ENCODE results near the gene SYT1.

SYT1 gene

GRCh38 chr12:79373896-79374499 is 509.4 kb downstream of the SYT1 start:
- TF ChIP-seq GATA3 (IDR thresholded peaks at IDR 0.05; ENCODE audit: low read depth, low read length), result no peak
- no peak for TF ChIP-seq GATA2 (IDR thresholded peaks at IDR 0.05; ENCODE audit: low read depth, low read length)

GRCh38 chr12:79374545-79374944 is 510.0 kb downstream of the SYT1 start:
- TF ChIP-seq GATA3 (IDR thresholded peaks at IDR 0.05; ENCODE audit: low read depth, low read length) (no peak), GATA2 (IDR thresholded peaks at IDR 0.05; ENCODE audit: low read depth, low read length) (no peak)

GRCh38 chr12:79375050-79375449 is 510.5 kb downstream of the SYT1 start:
- TF ChIP-seq GATA3 (IDR thresholded peaks at IDR 0.05; ENCODE audit: low read depth, low read length) (no peak), GATA2 (IDR thresholded peaks at IDR 0.05; ENCODE audit: low read depth, low read length) (no peak)

- no peak for TF ChIP-seq GATA2 (IDR thresholded peaks at IDR 0.05; ENCODE audit: low read depth, low read length)
- TF ChIP-seq GATA3 (IDR thresholded peaks at IDR 0.05; ENCODE audit: low read depth, low read length), result no peak
These were observed 513.9 kb downstream of the SYT1 start for GRCh38 chr12:79378496-79378895.

GRCh38 chr12:79380402-79380801 is 515.8 kb downstream of the SYT1 start:
- no peak for TF ChIP-seq GATA3 (IDR thresholded peaks at IDR 0.05; ENCODE audit: low read depth, low read length)
- no peak for TF ChIP-seq GATA2 (IDR thresholded peaks at IDR 0.05; ENCODE audit: low read depth, low read length)

GRCh38 chr12:79381248-79382208 is 517.0 kb downstream of the SYT1 start:
- TF ChIP-seq GATA3 (IDR thresholded peaks at IDR 0.05; ENCODE audit: low read depth, low read length) (no peak), GATA2 (IDR thresholded peaks at IDR 0.05; ENCODE audit: low read depth, low read length) (no peak)

- no peak for TF ChIP-seq GATA2 (IDR thresholded peaks at IDR 0.05; ENCODE audit: low read depth, low read length)
- TF ChIP-seq GATA3 (IDR thresholded peaks at IDR 0.05; ENCODE audit: low read depth, low read length), result no peak
These were observed 520.0 kb downstream of the SYT1 start for GRCh38 chr12:79384551-79384950.

- TF ChIP-seq GATA2 (IDR thresholded peaks at IDR 0.05; ENCODE audit: low read depth, low read length) (no peak), GATA3 (IDR thresholded peaks at IDR 0.05; ENCODE audit: low read depth, low read length) (no peak)
These were observed 523.4 kb downstream of the SYT1 start for GRCh38 chr12:79388011-79388410.

GRCh38 chr12:79393842-79394241 is 529.3 kb downstream of the SYT1 start:
- TF ChIP-seq GATA2 (IDR thresholded peaks at IDR 0.05; ENCODE audit: low read depth, low read length), result no peak

- TF ChIP-seq GATA2 (IDR thresholded peaks at IDR 0.05; ENCODE audit: low read depth, low read length), result no peak
- TF ChIP-seq GATA3 (IDR thresholded peaks at IDR 0.05; ENCODE audit: low read depth, low read length), result no peak
These were observed 533.0 kb downstream of the SYT1 start for GRCh38 chr12:79397609-79398008.

GRCh38 chr12:79400481-79400880 is 535.9 kb downstream of the SYT1 start:
- TF ChIP-seq GATA3 (IDR thresholded peaks at IDR 0.05; ENCODE audit: low read depth, low read length), result no peak
- TF ChIP-seq GATA2 (IDR thresholded peaks at IDR 0.05; ENCODE audit: low read depth, low read length), result no peak

GRCh38 chr12:79402606-79403005 is 538.0 kb downstream of the SYT1 start:
- TF ChIP-seq GATA3 (IDR thresholded peaks at IDR 0.05; ENCODE audit: low read depth, low read length) (no peak), GATA2 (IDR thresholded peaks at IDR 0.05; ENCODE audit: low read depth, low read length) (no peak)

GRCh38 chr12:79406993-79407392 is 542.4 kb downstream of the SYT1 start:
- no peak for TF ChIP-seq GATA2 (IDR thresholded peaks at IDR 0.05; ENCODE audit: low read depth, low read length)
- TF ChIP-seq GATA3 (IDR thresholded peaks at IDR 0.05; ENCODE audit: low read depth, low read length), result no peak

- TF ChIP-seq GATA3 (IDR thresholded peaks at IDR 0.05; ENCODE audit: low read depth, low read length), result no peak
- no peak for TF ChIP-seq GATA2 (IDR thresholded peaks at IDR 0.05; ENCODE audit: low read depth, low read length)
These were observed 543.4 kb downstream of the SYT1 start for GRCh38 chr12:79407671-79408622.
